HL-60/S4 treated with phorbol 12-myristate 13-acetate at 8.2 ng/mL for 4 days and 3 days (cell line): Measurements from ENCODE around the gene WWOX.

Experiments
- in situ Hi-C: fragments of 300-500 bp; cut with MboI; formaldehyde crosslinking; loops from 2 replicates; pipeline ENCODE4 v1.15.0; 2022; ENCODE audit warnings: low sequenced_read_pairs

Gene WWOX

DNA sequence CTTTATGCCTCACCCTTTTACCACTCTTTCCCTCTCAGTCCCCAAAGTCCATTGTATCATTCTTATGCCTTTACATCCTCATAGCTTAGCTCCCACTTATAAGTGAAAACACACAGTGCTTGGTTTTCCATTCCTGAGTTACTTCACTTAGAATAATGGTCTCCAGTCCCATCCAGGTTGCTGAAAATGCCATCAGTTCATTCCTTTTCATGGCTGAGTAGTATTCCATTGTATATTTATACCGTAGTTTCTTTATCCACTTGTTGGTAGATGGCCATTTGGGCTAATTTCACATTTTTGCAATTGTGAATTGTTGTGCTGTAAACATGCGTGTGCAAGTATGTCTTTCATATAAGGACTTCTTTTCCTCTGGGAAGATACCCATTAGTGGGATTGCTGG, 597.3 kb downstream of the WWOX start:
- in situ Hi-C loops: no loop called here

DNA sequence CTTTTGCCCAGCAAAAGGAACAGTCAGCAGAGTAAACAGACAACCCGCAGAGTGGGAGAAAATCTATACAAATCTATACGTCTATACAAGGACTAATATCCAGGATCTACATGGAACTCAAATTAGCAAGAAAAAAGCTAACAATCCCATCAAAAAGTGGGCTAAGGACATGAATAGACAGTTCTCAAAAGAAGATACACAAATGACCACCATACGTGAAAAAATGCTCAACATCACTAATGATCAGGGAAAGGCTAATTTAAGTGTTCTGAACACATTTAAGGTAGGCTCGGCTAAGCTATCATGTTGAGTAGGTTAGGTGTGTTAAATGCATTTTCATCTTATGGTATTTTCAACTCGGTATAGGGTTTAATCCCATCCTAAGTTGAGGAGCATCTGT, 598.0 kb downstream of the WWOX start:
- in situ Hi-C loops: no loop called here

DNA sequence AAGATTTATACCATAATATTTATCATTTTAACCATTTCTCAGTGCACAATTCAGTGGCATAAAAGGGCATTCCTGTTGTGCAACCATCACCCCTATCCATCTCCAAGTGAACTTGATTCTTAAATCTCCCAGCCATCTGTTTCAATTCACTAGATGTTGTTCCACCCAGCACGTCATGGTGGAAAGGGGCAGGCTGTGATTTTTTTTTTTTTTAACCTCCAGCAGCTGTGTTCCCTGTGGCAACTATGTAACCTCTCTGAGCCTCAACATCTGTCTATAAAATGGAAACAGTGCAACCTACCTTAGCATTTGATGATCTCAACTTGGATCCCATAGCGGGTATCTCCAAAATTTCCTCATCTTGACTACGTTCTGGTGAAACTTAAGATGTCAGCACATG, 604.5 kb downstream of the WWOX start:
- in situ Hi-C loops: loop anchor here (25.0 kb wide), 1 partner anchor 908 kb away; the partner anchor contains the start of gene MAF

DNA sequence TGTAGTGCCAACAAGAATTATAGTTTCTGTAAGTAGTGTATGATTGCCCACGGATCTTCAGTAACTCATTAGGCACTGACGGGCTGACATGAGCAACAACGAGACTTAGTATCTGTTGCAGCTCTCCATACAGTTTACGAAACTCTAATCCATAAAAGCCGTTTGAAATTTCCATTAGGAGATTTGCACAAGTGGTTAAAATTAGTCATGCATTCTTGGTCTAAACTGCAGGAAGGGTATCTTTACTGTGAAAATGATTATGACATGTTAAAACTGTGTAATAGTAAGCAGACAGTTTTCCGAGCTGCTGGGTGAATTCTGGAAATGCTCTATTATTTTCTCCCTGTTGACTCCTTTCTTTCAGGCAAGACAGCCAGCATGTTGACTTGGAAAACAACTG, 605.0 kb downstream of the WWOX start:
- in situ Hi-C loops: loop anchor here (25.0 kb wide), 1 partner anchor 908 kb away; the partner anchor contains the start of gene MAF

DNA sequence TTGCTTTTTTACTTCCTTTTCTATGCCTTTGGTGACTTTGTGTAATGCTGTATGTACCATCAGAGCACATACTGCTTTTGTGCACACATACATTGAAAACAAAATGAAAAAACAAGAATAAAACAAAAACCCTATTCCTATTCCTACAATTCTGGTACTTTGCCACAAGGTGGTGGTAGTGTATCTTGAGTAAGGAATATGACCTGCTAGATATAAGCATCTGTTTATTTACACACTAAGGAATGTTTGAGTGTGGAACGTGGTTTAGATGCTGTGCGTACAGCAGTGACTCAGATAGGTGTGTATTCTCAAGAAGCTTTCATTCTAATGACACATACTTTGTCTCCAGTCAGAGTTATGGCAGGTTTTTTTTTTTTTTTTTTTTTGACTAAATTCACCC, 606.2 kb downstream of the WWOX start:
- in situ Hi-C loops: loop anchor here (25.0 kb wide), 1 partner anchor 907 kb away; the partner anchor contains the start of gene MAF

DNA sequence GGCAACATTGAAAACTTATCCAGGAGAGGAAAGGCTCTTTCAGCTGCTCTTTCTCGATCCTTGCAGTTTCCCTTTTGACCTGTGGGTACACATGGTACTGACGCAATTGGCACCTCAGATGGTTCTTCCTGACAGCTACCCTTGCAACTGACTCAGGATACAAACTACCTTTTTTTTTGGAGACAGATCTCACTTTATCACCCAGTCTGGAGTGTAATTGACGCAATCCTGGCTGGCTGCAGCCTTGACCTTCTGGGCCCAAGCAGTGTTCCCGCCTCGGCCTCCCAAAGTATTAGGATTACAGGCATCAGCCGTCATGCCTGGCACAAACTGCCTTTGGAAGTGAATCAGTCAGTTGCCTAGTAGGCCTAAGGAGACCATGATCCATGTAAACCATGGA, 607.2 kb downstream of the WWOX start:
- in situ Hi-C loops: loop anchor here (25.0 kb wide), 1 partner anchor 906 kb away; the partner anchor contains the start of gene MAF

DNA sequence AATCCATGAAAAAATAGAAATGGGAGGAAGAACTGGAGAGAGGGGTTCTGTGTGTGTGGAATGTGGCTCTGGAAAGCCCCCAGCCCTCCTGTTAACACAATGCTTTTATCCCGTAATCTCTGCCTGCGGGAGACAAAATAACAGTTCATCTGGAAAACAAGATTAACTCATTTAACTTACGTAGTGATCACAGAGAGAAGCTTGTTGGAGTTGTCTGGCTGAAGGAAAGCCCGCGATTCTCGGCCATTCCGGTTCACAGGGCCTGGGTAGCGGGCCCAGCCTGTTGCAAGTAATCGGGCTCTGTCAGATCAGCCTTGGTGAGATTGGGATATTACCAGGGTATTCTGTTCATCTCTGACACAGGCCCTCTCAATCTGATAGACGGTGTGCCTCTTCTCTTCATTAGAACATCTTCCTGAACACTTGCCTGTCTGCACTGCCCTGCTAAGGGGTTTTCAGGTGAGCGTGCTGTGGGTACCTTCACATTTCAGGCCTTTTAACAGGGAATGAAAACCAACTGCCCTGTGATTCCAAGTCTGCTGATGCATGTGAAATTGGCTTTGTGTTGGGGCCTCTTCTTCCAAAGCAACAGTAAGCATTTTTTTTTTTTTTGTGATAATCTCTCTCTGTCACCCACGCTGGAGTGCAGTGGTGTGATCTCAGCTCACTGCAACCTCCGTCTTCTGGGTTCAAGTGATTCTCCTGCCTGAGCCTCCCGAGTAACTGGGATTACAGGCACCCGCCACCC, 609.9 kb downstream of the WWOX start:
- in situ Hi-C loops: loop anchor here (25.0 kb wide), 1 partner anchor 903 kb away; the partner anchor contains the start of gene MAF

DNA sequence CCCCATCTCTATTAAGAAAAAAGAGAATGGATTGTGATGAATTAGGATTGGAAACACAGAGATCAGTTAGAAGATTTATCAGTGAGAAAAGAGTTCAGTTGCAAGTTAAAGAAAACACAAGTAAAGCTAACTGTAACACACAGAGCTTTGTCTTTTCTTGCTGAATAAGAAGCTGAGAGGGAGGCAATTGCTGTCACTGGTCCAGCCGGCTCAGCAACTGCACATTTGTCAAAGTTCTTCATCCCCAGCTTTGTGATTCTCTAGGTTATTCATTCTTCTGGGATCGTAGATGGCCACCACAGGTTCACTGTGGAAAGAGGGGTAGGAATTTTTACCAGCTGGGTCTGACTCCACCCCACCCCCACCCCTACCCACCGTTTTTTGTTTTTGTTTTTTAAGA, 615.7 kb downstream of the WWOX start:
- in situ Hi-C loops: loop anchor here (25.0 kb wide), 1 partner anchor 897 kb away; the partner anchor contains the start of gene MAF

DNA sequence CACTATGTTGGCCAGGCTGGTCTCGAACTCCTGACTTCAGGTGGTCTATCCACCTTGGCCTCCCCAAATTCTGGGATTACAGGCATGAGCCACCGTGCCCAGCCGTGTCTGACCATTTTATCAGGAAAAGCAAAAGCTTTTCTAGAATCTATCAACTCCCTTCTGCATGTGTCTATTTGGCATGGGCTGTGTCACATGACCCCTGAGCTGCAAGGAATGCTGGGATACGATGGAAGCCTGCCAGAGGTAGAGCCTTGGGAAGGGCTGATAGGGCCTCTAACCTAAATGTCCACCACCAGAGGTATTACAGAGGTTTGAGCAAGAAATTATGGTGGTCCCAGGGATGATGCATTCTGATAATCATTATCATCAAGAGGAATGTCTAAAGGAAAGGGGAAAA, 616.2 kb downstream of the WWOX start:
- in situ Hi-C loops: loop anchor here (25.0 kb wide), 1 partner anchor 897 kb away; the partner anchor contains the start of gene MAF

DNA sequence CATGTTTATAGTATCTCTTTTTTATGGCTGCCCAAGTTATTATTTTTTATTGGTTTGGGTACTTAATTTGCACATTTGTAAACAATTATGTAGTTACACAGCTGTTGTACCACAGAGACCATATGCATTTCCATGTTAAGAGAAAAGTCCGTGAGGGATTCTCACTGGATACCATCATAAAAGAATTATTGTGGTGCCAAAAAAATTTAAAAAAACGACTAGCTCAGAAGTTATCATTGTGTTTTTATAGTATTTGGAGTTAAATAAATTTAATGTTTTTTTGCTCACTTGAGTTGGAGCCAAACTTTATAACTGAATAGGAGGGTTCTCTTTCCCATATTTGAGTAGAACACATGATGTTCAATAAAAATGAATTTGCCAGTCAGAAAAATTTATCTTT, 618.7 kb downstream of the WWOX start:
- in situ Hi-C loops: loop anchor here (25.0 kb wide), 1 partner anchor 894 kb away; the partner anchor contains the start of gene MAF

DNA sequence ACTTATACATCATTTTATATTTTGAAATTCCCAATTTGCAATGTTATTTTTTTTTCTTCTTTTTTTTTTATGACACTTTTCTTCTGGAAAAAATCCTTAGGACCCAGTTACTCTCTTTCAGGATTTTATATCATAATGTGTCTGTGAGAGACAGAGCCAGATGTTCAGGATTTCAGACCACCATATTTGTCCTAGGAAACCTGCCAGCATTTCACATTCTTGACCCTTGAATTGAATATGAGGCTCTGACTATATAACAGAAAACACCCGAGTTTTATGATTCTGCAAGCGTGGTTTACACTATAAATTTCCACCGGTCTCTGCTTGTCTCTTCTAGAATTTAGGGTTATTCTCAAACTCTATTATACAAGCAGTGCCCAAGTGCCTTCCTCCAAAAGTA, 621.0 kb downstream of the WWOX start:
- in situ Hi-C loops: loop anchor here (25.0 kb wide), 1 partner anchor 892 kb away; the partner anchor contains the start of gene MAF

DNA sequence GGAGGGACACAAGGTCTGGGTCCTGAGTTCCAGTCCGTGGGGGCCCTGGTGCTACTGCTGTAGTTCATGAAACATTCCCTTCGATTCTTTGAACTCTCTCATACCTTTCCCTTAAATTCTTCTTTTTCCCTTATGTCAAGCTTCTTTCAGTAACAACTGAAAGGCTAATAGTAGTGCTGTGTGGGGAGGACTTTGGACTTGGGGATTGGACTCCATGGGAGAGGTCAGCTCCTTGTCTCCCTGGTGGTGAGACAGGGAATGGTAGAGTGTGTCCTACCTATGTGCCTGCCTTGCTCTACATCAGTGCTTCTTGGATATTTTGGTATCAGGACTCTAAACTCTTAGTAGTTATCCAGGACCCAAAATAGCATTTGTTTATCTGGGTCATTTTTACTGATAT, 628.1 kb downstream of the WWOX start:
- in situ Hi-C loops: no loop called here

DNA sequence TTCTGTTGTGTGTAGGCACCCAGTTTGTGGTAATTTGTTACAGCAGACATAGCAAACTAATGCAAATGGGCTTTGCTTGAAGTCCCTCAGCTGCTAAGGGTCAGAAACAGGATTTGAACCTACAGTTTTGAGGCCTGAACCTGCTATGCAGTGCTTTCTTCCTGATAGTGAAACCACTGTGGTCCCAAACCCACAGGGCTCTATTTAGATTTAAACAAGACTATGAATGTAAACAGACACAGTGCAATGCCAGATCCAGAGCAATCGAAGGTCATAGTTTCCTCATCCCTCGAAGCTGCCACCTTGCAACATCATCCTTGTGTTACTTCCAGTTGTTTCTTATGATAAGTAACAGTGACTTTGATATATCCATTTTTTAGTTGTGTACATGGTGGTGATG, 630.2 kb downstream of the WWOX start:
- in situ Hi-C loops: no loop called here

DNA sequence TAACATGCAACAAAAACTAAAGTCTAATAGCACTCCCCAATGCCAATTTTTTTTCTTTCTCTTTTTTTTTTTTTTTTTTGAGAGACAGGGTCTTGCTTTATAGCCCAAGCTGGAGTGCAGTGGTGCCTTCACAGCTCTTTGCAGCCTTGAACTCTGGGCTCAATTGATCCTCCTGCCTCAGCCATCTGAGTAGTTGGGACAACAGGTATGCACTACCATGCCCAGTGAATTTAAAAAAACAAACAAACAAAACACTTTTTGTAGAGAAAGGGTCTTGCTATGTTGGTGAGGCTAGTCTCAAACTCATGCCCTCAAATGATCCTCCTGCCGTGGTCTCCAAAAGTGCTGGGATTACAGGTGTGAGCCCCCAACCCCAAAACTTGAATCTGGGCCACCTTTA, 632.3 kb downstream of the WWOX start:
- in situ Hi-C loops: no loop called here

DNA sequence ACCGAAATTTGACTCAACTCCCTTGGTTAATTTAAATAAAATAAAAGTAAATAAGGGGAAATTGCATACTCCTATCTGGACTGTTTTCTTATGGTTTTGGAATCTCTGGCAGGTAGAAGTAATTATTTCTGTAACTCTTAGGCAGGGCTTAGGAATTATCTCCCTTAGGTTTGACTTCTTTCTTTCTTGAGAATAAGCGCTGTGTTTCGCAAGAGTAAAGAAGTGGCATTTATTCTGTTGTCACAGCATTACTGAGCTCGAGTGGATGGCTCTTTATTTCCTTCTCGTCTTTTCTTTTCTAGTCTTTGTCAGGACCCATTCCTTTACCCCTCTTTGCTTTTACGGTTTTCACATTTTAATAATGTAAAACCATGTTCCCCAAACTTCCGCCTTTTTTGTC, 633.2 kb downstream of the WWOX start:
- in situ Hi-C loops: no loop called here

DNA sequence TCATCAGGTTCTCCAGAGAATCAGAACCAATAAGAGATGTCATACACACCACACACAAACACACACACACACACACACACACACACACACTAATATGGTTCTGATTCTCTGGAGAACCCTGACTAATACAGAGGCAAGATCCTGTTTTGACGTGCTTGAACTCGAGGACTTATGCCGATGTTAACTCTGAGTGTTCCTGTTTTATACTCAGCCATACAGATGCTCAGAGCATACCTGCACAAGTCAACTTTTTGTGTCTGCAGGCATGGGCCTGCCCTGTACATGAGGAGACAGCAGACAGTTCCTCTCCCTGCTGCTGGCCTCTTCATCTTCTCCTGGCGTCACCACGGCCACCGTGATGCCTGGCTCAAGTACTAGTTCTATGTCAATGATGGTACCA, 635.9 kb downstream of the WWOX start:
- in situ Hi-C loops: no loop called here

DNA sequence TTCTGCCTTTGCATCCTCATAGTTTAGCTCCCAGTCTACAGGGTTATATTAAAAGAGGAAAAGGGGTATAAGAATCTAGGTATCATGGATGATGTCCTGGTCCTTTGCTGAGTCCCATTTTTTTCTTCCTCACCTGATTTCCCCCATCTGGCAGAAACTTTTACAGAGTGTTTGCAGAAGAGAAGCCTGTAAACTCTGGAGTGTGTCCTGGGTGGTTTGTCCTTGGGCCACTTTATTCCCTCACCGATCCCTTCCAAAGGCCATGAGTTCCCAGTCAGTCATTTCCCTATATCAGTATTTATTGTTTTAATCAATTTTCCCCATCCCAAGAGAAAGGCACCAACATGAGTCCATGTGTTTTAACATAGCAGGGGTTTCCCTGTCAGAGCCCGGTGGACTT, 638.2 kb downstream of the WWOX start:
- in situ Hi-C loops: no loop called here

DNA sequence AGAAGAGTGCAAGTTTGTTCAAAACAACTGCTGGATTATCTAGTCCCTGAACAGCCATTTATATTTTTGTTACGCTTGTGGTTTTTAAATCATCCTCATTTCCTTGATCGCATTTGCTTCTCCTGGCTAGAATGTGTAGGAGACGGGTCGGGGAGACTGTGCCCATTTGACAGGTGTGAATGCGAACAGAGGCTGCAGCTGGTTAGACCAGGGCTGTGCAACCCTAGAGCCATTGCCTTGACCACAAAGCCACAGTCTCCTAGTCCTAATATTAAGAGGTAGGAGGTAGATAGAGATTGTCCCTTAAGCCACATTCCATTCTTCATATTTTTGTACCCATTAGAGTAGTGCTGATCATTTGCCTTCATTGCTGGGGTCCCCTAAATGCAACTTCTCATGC, 639.1 kb downstream of the WWOX start:
- in situ Hi-C loops: no loop called here

DNA sequence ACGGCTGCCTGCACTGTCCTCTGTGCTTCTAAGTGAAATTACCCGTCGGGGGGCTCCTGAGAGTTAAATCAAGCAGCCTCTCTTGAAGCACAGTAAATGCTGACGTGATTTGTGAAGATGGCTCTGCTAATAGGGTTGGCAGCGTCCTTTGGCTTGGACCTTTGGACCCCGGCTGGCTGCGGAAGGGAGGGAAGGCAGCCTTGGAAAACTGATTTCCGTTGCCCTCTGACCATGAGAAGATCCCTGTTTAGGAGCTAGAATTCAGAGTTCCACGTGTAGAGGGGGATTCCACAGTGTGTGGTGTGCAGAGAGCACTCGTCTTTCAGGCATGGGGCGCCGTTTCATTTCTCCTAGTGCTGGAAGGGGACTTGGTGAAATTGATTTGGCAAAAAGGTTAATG, 640.8 kb downstream of the WWOX start:
- in situ Hi-C loops: no loop called here

DNA sequence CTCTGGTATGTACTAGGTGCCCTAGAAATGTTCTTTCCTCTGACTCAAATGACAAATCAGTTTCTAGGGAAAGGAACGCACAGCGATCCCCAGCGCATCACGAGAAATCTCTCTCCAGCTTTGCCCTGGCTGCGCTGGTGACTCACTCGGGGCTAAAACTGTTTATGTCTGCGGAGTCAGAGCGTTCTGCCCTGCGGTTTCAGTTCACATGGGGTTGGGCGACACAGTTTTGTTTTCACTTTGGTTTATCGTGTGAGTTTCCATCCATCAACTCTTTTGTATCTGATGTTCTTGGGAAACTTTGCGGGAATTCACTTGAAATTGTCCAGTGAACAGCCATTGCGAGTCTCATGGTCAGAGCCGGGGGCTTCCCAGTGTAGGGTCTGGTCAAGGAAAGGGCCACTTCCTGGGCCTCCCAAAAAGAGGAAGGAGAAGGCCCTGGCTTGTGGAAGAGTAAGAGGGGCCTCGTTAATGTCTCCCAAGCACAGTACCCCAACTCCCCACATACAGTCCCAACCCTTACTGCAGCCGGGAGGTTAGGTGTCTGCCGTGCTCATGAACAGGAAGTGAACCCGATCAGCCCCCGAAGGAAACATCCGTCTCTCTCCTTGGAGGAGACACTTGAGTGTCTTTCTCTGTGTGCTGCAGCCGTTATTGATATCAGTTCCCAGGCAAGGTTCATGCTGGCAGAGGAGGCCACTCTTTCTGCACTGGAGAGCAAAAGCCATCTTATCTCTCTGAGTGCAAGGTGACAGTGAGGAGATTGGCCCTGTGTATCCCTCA, 643.2 kb downstream of the WWOX start:
- in situ Hi-C loops: no loop called here

DNA sequence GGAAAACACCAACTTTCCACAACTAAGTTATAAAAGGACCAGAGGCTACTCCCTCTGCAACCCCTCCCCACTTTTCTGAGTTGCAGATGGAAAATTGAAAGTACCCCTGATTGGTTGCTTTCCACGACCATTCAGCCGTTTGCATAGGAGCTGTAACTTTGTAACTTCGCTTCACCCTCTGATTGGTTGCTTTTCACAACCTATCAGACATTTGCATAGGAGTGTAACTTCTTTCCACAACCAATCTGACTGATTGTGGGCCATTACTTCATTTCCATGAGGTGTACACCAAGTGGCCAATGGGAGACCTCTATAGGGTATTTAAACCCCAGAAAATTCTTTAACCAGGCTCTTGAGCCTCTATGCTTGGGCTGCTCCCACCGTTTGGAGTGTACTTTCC, 644.1 kb downstream of the WWOX start:
- in situ Hi-C loops: no loop called here

DNA sequence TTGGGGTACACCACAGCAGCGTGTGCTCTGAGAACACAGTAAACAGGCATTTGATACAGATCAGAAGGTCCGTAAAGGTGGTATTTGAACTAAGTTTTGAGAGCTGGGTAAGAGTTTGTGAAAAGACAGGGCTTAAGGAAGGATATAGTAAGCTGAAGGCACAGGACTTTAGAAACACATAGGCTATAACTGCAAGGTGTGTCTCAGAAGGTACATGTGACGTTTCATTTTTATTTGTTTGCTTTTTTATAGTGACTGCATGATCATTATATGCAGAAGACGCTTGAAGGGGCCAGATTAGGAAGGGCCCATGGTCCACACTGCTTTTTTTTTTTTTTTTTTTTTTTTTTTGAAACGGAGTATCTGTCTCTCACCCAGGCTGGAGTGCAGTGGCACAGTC, 644.6 kb downstream of the WWOX start:
- in situ Hi-C loops: no loop called here
